NCI-H2196 treated with DMSO at 0.1 percent for 48 hours (cell line): Measurements from ENCODE around the gene PCNX3.
"Not testable (repeated sequence)": the region's sequence is repeated elsewhere in the genome, so short reads cannot be mapped to it uniquely, and the experiment has no call there.

Source experiments
- DNase-seq: peaks from one replicate; lab custom pipeline; 2025; ENCODE audit not compliant: unreplicated experiment; lab: John Stamatoyannopoulos, UW

The PCNX3 gene

DNA sequence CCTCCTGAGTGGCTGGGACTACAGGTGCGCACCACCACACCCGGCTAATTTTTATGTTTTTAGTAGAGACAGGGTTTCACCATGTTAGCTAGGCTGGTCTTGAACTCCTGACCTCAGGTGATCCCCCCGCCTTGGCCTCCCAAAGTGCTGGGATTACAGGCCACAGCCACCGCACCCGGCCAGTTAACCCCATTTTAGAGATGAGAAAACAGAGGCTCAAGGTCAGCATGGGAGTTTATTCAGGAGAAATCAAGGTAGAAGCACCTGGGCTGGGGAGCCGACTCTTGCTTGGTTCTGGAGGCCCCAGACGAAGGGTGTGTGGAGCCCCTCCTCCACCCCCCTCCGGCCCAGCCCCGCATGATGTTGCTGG lies 23.6 kb downstream of the PCNX3 start:
- DNase-seq = not testable (repeated sequence)

- no peak for DNase-seq
Measured at GRCh38 chr11:65639623-65640482, 24.3 kb downstream of the PCNX3 start.

- no peak for DNase-seq
Measured at GRCh38 chr11:65640483-65641296, 25.1 kb downstream of the PCNX3 start.

DNA sequence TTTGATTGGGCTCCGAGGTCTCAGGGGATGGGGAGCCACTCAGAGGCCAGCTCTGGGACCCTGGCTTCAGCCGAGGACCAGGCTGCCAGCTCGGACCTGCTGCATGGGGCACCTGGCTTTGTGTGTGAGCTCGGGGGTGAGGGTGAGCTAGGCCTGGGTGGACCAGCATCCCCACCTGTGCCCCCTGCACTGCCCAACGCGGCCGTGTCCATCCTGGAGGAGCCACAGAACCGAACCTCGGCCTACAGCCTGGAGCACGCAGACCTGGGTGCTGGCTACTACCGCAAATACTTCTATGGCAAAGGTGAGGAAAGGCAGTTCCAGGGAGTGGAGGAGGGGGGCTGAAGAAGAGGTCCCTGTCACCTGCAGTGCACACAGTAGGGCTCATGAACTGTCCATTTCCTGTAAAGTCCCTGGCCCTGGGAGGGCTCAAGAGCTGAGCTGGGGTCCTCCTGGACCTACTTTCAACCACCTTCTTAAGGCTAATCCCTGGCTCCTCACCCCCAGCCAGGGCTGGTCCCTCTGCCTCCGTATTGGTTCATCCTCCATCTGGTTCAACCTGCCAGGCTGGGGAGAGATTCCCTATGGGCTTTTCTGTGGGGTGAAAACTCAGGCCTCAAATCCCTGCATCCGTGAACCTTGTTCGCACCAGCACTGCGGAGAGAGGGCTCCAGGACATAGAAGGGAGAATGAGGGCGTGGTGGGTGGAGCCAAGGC lies 25.9 kb downstream of the PCNX3 start:
- no peak for DNase-seq

DNA sequence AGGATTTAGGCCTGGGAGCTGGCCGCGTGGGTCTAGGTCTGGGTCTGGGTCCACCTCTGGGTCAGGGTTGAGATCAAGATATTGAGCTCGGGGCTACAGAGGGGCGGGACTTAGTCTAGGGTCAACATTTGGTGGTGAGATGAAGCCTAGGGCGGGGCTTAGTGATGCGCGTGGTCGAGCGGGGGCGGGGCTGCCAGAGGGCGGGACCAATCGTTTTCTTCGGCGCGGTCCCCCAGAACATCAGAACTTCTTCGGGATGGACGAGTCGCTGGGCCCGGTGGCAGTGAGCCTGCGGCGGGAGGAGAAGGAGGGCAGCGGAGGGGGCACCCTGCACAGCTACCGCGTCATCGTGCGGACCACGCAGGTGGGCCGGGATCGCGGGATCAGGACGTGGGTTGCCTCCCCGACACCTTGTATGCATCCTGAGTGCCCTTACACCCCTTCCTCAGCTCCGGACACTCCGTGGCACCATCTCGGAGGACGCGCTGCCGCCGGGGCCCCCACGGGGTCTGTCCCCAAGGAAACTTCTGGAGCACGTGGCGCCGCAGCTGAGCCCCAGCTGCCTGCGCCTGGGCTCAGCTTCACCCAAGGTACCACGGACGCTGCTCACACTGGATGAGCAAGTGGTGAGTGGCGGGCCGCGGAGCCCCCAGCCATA lies 26.6 kb downstream of the PCNX3 start:
- DNase-seq = no peak

GRCh38 chr11:65643971-65644370 lies 28.4 kb downstream of the PCNX3 start:
- no peak for DNase-seq

DNA sequence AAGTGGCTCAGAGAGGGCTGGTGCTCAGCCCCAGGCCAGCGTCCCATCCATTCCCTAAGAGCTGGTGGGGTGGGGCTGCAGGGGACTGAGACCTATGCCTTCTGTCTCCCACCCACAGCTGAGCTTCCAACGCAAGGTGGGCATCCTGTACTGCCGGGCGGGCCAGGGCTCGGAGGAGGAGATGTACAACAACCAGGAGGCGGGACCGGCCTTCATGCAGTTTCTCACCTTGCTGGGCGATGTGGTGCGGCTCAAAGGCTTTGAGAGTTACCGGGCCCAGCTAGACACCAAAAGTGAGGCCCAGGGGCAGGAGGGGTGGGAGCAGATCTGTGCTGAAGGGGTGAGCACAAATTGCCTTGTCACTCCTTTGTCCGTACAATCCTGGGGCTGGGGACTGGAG lies 29.3 kb downstream of the PCNX3 start:
- no peak for DNase-seq

GRCh38 chr11:65645710-65646109 lies 30.1 kb downstream of the PCNX3 start:
- no peak for DNase-seq

GRCh38 chr11:65646288-65646957 lies 30.8 kb downstream of the PCNX3 start:
- DNase-seq = no peak

DNA sequence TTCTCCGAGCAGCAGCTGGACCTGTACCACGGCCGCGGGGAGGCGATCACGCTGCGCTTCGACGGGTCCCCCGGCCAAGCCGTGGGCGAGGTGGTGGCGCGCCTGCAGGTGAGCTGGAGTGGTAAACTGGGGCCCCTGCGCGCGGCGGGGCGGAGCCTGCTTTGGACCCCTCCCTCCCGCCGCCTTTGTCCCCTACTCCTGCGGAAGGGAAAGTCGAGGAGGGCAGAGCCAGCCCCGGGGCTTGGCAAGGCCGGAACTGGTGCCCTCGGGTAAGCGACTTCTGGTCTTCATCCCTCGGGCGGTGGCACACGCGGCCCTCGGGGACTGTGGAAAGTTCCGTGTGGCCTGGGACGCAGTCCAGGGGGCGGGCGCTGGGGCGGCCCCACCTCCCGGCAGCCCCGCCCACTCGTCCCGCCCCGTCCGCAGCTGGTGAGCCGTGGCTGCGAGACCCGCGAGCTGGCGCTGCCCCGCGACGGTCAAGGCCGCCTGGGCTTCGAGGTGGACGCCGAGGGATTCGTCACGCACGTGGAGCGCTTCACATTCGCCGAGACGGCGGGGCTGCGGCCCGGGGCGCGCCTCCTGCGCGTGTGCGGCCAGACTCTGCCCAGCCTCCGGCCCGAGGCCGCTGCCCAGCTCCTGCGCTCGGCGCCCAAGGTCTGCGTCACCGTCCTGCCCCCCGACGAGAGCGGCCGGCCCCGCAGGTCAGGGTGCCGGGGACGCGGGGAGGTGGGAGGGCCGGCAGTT lies 31.6 kb downstream of the PCNX3 start:
- DNase-seq = peak; percentile 40

- no peak for DNase-seq
Measured at GRCh38 chr11:65648997-65649493, 33.5 kb downstream of the PCNX3 start.

GRCh38 chr11:65649656-65650546 lies 34.3 kb downstream of the PCNX3 start:
- DNase-seq = no peak

GRCh38 chr11:65650547-65651338 lies 35.2 kb downstream of the PCNX3 start:
- DNase-seq = no peak

GRCh38 chr11:65651339-65651588 lies 35.7 kb downstream of the PCNX3 start:
- DNase-seq = no peak

DNA sequence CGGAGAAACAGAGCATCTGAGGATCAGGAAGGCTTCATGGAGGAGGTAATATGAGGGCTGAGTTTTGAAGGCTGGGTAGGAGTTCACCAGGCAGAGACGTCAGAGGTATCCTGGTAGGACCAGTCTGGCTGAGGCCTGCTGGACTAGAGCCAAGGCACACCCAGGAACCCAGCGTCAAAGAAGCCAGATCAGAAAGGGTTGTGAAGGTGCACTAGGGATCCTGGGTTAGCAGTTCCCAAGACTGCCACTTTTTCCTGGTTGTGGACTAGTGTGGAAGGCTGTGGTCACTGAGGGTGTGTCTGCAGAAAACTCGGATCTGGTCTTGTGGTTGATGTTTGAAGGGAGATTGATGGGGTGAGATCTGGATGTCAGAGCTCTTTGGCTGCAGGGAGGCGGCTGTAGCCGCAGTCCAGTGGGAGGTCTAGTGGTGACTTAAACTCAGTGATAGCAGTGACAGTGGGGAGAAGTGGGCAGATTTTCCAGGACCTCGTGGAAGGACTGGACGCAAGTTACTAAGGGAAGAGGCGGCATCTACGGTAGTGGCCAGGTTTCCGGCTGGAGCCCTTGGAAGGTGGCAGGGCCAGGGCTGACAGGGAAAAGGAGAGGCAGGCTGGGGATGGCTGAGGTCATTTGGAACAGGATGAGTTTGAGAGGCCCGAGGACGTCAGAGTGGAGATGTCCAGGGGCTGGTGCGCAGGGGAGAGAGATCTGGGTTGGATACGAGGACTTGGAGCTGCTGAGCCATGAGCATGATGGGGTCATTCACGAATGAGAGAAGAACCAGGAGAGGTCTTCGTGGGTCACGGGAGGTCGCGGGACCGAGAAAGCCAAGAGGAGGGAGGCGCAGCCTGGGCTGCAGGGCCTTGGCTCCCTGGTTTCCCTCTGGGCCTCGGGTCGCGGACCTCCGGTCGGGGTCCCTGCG lies 36.3 kb downstream of the PCNX3 start:
- DNase-seq = no peak

GRCh38 chr11:65652511-65653228 lies 37.1 kb downstream of the PCNX3 start:
- DNase-seq = peak; percentile 86
